ENCODE results near the gene NHLH2. TPM values are rescaled to one million over a fixed set of nuclear protein-coding genes. Genes with fewer than 3 reads are reported as not detected.

The NHLH2 gene
- total RNA-seq, 1 experiment from 2014 or later, result 1.2 TPM

GRCh38 chr1:115802416-115802815 lies 38.5 kb downstream of the NHLH2 start:
- Histone ChIP-seq H3K18ac (ENCODE audit: insufficient read length, low read depth, low read length) (no peak overlapping the region), H3K27ac (ENCODE audit: insufficient read length, low read depth, low read length) (no peak overlapping the region), H2BK15ac (ENCODE audit: low read depth, low read length) (no peak overlapping the region), H3K4ac (ENCODE audit: low read depth, low read length) (no peak overlapping the region), H3K79me2 (ENCODE audit: insufficient read depth, low read length) (no peaks in the 10 kb centered on the region), H4K5ac (ENCODE audit: insufficient read length, low read depth, low read length) (no peak overlapping the region), H3K79me1 (ENCODE audit: insufficient read depth, low read depth, low read length, poor library complexity, severe bottlenecking) (no peaks in the 10 kb centered on the region), H3K9me3 (ENCODE audit: control insufficient read depth, low read depth, low read length) (no peaks in the 10 kb centered on the region), H3K9ac (ENCODE audit: extremely low read depth, insufficient read length, low read length) (no peak overlapping the region), H3K4me2 (ENCODE audit: insufficient read depth, insufficient read length, low read length) (no peak overlapping the region), H3K27me3 (ENCODE audit: insufficient read depth, low read length) (no peaks in the 10 kb centered on the region), H2AK5ac (ENCODE audit: insufficient read length, low read length) (no peak overlapping the region), H2AFZ (ENCODE audit: low read length) (no peak overlapping the region), H3K4me1 (ENCODE audit: insufficient read depth, low read length) (peaks cover 5% of the 10 kb centered on the region; the same call in 1 of the 2 replicates), H4K8ac (replicated peaks; ENCODE audit: insufficient read length, low read depth, low read length) (no peak overlapping the region), H3K56ac (ENCODE audit: insufficient read length, low read depth, low read length) (no peak overlapping the region), H4K91ac (ENCODE audit: insufficient read length, low read depth, low read length) (no peak overlapping the region), H3K23ac (ENCODE audit: insufficient read length, low read depth, low read length) (no peak overlapping the region), H3K14ac (ENCODE audit: insufficient read depth, low read length) (no peak overlapping the region), H2BK120ac (ENCODE audit: low read depth, low read length, poor library complexity, severe bottlenecking) (no peak overlapping the region), H3T11ph (ENCODE audit: low read length) (no peak overlapping the region), H4K20me1 (ENCODE audit: control insufficient read depth, insufficient read depth, insufficient read length) (no peaks in the 10 kb centered on the region), H2BK5ac (ENCODE audit: insufficient read length, low read length) (no peak overlapping the region), H3K23me2 (ENCODE audit: insufficient read length, low read depth, low read length, poor library complexity, severe bottlenecking) (no peaks in the 10 kb centered on the region), H2BK12ac (ENCODE audit: insufficient read length, low read depth, low read length) (no peak overlapping the region), H2BK20ac (ENCODE audit: low read depth, low read length, poor library complexity, severe bottlenecking) (no peak overlapping the region)
- WGBS (ENCODE audit: extremely low coverage, insufficient read length, low lambda C conversion rate), result no CpG with 5 or more reads among the region's 2 CpGs
- Mint-ChIP-seq H3K36me3 (ENCODE audit: insufficient read depth in 1 of 3, low read depth in 3 of 3) (no peaks in the 10 kb centered on the region), H3K27ac (no peak overlapping the region), H3K4me3 (no peak overlapping the region), H3K9me3 (peaks cover 5% of the 10 kb centered on the region in 2 experiments; a peak in 3 of 5 replicates), H3K27me3 (ENCODE audit: low read depth) (no peaks in the 10 kb centered on the region), H3K4me1 (peaks cover 8 to 10% of the 10 kb centered on the region in 2 experiments)
- no peak for TF ChIP-seq CTCF (conservative IDR thresholded peaks at IDR 0.05)
- DNase-seq, result no peak
